Ishikawa (cell line): ENCODE measurements around the gene SLC6A6.

Experiments used
- CEBPB ChIP-seq: IDR thresholded peaks from 2 replicates; pipeline ENCODE4 v1.6.1; 2012
- CREB1 ChIP-seq: IDR thresholded peaks from 2 replicates; pipeline ENCODE4 v1.6.1; 2012; ENCODE audit warnings: low read depth
- EGR1 ChIP-seq: IDR thresholded peaks from 2 replicates; pipeline ENCODE4 v1.6.1; 2012
- EP300 ChIP-seq: IDR thresholded peaks from 2 replicates; pipeline ENCODE4 v1.6.1; 2012; ENCODE audit warnings: borderline replicate concordance
- FOXM1 ChIP-seq: IDR thresholded peaks from 2 replicates; pipeline ENCODE4 v1.6.1; 2012; ENCODE audit warnings: low read depth, borderline replicate concordance
- NFIC ChIP-seq: IDR thresholded peaks from 2 replicates; pipeline ENCODE4 v1.6.1; 2012
- RAD21 ChIP-seq: IDR thresholded peaks from 2 replicates; pipeline ENCODE4 v1.6.1; 2012; ENCODE audit warnings: low read depth
- TAF1 ChIP-seq: IDR thresholded peaks from 2 replicates; pipeline ENCODE4 v1.6.1; 2012; ENCODE audit warnings: low read depth, mild to moderate bottlenecking
- TCF12 ChIP-seq: IDR thresholded peaks from 2 replicates; pipeline ENCODE4 v1.6.1; 2012; ENCODE audit warnings: low read depth
- TEAD4 ChIP-seq: IDR thresholded peaks from 2 replicates; pipeline ENCODE4 v1.6.1; 2012
- USF1 ChIP-seq: IDR thresholded peaks from 2 replicates; pipeline ENCODE4 v1.6.1; 2012
- YY1 ChIP-seq: IDR thresholded peaks from 2 replicates; pipeline ENCODE4 v1.6.1; 2012; ENCODE audit warnings: low read depth
- ZBTB7A ChIP-seq: IDR thresholded peaks from 2 replicates; pipeline ENCODE4 v1.6.1; 2012; ENCODE audit warnings: low read depth
- TF ChIP-seq, protein P1 (sequence below): IDR thresholded peaks from 2 replicates; pipeline ENCODE4 v1.6.1; 2012; ENCODE audit warnings: low read depth, mild to moderate bottlenecking
- TF ChIP-seq, protein P2 (sequence below): IDR thresholded peaks from 2 replicates; pipeline ENCODE4 v1.6.1; 2012

SLC6A6 gene

DNA sequence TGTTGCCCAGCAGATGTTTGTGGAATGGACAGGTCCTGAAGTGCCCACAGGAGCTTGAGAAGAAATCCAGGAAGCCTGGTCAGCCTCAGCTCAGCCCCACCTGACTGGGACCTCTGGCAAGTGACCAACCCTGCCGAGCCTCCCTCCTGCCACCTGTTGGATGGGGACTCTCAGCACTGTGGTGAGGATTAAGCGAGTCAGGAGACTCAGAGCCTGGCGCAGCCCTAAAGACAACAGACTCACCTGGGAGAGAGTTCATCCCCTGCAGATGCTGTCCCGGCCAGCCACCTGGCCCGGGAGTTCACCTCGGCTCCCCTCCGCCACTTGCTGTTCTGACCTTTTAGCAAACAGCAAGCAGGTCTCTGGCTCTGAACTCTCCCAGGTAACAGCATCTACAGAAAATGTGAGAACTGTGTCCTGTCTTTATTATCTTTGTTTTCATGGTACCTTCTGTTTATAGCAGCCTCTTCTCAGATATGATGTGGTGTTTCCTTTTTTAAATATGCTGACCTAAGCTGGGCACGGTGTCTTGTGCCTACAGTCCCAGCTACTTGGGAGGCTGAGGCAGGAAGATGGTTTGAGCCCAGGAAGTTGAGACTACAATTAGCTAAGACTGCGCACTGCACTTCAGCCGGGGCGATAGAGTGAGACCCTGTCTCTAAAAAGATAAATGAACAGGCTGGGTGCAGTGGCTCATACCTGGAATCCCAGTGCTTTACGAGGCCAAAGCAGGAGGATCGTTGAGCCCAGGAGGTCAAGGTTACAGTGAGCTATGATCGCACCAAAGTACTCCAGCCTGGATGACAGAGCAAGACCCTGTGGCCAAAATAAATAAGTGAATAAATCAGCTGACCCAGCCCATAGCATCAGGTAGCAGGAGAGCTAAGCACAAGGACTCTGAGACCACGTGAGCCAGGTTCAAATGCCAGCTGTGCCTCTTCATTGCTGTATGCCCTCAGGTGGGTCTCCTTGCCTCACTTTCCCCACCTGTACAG lies 32.4 kb upstream of the SLC6A6 start:
- TF ChIP-seq YY1 = no peak
- TF ChIP-seq FOXM1 = no peak
- peak; percentile 57 for TF ChIP-seq USF1
- no peak for TF ChIP-seq EP300
- no peak for TF ChIP-seq TCF12
- no peak for TF ChIP-seq ZBTB7A
- peak; percentile 48; the same call in 1 of the 2 replicates for TF ChIP-seq RAD21
- TF ChIP-seq EGR1 = no peak
- no peak for TF ChIP-seq TAF1
- TF ChIP-seq CREB1 = no peak
- TF ChIP-seq NFIC = peak; percentile 71
- no peak for TF ChIP-seq CEBPB
- TF ChIP-seq, protein P1, sequence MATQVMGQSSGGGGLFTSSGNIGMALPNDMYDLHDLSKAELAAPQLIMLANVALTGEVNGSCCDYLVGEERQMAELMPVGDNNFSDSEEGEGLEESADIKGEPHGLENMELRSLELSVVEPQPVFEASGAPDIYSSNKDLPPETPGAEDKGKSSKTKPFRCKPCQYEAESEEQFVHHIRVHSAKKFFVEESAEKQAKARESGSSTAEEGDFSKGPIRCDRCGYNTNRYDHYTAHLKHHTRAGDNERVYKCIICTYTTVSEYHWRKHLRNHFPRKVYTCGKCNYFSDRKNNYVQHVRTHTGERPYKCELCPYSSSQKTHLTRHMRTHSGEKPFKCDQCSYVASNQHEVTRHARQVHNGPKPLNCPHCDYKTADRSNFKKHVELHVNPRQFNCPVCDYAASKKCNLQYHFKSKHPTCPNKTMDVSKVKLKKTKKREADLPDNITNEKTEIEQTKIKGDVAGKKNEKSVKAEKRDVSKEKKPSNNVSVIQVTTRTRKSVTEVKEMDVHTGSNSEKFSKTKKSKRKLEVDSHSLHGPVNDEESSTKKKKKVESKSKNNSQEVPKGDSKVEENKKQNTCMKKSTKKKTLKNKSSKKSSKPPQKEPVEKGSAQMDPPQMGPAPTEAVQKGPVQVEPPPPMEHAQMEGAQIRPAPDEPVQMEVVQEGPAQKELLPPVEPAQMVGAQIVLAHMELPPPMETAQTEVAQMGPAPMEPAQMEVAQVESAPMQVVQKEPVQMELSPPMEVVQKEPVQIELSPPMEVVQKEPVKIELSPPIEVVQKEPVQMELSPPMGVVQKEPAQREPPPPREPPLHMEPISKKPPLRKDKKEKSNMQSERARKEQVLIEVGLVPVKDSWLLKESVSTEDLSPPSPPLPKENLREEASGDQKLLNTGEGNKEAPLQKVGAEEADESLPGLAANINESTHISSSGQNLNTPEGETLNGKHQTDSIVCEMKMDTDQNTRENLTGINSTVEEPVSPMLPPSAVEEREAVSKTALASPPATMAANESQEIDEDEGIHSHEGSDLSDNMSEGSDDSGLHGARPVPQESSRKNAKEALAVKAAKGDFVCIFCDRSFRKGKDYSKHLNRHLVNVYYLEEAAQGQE = no peak
- TF ChIP-seq TEAD4 = no peak
- TF ChIP-seq, protein P2, sequence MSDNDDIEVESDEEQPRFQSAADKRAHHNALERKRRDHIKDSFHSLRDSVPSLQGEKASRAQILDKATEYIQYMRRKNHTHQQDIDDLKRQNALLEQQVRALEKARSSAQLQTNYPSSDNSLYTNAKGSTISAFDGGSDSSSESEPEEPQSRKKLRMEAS = no peak

DNA sequence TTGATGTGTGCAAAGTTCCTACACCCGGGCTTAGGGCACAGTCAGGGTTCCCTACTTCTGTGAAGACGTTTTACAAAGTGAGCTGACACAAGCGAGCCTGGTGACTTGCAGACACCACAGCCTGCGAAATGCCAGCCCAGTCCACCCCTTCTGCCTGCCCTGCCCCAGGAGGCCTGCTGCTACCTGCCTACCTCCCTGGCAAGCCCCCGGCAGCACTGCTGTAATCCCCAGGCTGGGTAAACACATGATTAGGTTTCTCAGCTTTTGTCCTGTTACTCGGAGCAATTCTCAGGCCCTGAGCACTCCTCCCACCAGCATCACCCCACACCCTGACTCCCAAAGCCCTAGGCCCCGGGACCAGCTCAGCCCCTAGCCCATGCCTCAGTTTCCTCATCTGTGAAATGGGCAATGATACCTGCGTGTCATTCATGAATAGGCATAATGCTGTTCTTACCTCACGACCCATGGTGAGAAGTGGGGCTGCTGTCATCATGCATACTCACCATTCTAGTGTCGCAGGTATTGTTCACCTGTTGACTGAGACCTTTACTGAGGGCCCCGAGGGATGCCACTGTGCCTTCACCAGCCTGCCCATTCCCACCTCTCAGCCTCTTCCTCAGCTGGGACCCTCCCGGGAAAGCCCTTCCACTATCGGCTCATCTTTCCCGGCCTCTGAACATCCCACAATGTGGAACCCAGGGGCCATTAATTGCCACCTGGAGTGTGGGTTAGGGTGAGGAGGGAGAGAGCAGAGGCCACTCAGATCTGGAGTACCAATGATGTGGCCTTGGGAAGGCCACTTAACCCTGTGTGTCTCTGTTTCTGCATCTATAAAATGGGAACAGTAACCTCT lies 31.5 kb upstream of the SLC6A6 start:
- no peak for TF ChIP-seq USF1
- TF ChIP-seq, protein P2 = no peak
- no peak for TF ChIP-seq TCF12
- no peak for TF ChIP-seq YY1
- no peak for TF ChIP-seq EP300
- TF ChIP-seq TEAD4 = no peak
- no peak for TF ChIP-seq CEBPB
- no peak for TF ChIP-seq RAD21
- TF ChIP-seq CREB1 = no peak

GRCh38 chr3:14371573-14372474 lies 30.6 kb upstream of the SLC6A6 start:
- TF ChIP-seq NFIC (peak; percentile 94), TEAD4 (peak; percentile 48), TAF1 (no peak; the same call in 1 of the 2 replicates), EGR1 (no peak), YY1 (0 out of 2 replicates have a peak, but pooled peaks have one; percentile 7), ZBTB7A (peak; percentile 46), RAD21 (no peak), FOXM1 (peak; percentile 63; the same call in 1 of the 2 replicates), CREB1 (no peak), USF1 (peak; percentile 49), EP300 (peak; percentile 81), CEBPB (no peak), TCF12 (peak; percentile 87)
- TF ChIP-seq, protein P2 = peak; percentile 48
- TF ChIP-seq, protein P1 = no peak
